Stimulated activated CD4-positive, alpha-beta T cell treated with anti-CD3 and anti-CD28 coated beads, Interleukin-1b, Interleukin-23, amount 100 ng/mL, for 24 hours (primary cell): ENCODE data around the gene ARMH3.
"Not testable (repeated sequence)": the region's sequence is repeated elsewhere in the genome, so short reads cannot be mapped to it uniquely, and the experiment has no call there.

Experiments used
- DNase-seq, 4 experiments: peaks; one replicate each; pipeline ENCODE4 v3.0.0-alpha.2; 2020; ENCODE audit warnings: low read depth in 4 of 4, low spot score in 1 of 4

ARMH3 gene

DNA sequence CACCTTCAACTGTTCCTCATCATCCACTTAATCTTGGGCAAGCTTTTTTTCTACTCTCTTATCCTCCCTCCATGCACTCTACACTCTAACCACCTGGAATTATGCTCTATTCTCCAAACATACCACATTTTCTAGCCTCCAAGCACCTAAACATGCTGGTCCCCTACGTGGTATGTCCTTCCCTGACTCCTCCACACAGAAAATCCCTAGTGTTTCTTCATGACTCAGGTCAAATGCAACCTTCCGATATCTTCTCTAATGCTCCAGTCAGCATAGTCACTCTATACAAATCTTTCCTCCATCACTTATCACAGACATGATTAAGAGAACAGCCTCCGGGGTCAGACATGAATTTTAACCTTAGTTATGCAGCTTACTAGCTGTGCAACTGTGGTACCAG, 68.8 kb downstream of the ARMH3 start:
- DNase-seq = no peak

DNA sequence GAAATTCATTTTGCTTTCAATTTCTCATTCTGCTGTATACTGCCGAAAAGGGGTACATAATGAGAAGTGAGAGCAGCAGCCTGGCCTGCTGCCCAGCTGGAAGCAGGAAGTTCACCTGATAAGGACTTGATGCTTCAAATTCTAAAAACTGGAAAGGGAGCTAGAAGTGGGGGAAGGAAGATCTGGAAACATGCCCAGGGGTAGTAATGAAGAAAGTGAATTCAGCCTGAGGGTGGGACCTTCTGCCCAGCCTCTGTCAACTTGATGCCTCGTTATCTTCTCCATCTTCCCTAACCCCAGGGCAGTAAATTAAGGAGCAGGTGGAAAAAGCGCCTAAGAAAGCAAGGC, 69.4 kb downstream of the ARMH3 start:
- DNase-seq = no peak

DNA sequence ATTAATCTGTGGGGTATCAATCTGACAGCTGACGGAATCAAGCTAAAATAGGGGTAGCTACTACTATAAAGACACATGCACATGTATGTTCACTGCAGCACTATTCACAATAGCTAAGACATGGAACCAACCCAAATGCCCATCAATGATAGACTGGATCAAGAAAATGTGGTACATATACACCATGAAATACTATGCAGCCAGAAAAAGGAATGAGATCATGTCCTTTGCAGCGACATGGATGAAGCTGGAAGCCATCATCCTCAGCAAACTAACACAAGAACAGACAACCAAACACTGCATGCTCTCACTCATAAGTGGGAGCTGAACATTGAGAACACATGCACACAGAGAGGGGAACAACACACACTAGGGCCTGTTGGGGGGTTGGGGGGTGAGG, 75.3 kb downstream of the ARMH3 start:
- not testable (repeated sequence) for DNase-seq

GRCh38 chr10:101974091-101974971, 81.6 kb downstream of the ARMH3 start:
- DNase-seq = no peak

DNA sequence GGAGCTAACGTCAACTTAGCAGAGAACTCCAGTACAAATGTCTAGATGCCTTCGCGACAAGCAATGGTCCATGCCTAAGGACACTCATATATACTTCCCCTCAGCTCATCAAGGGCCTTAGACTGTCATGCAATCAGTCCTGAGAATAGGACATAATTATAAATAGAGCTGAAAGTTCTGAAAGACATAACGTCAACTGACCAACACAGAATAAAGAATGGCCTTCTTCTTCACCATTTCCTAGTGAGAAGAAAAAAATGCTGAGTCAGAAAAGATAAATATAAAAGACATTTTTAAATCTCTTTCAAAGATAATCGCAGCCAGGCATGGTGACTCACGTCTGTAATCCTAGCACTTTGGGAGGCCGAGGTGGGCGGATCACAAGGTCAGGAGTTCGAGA, 83.2 kb downstream of the ARMH3 start:
- DNase-seq = no peak

DNA sequence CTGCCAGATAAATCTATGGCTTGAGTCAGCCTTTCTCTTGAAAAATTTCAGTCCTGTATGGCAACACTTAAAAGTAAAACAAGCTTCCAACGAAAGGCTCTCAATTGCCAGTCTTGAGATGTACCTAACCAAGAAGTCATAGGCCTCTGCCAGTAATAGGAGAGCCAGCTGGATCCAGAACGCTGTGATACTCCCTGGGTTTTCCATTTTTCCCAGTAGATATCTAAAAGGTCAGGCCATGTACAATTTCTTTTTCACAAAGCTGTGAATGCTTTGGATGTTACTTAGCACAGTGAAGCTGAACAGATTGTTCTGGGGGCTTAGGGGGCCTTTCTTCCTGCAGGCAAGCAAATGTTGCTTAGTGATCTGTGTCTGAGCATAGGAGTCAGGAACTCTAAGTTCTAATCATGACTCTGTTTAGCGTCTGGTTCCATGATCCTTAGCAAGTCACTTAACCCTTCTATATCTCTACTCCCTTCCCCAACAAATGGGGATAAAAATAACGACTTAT, 86.5 kb downstream of the ARMH3 start:
- no peak for DNase-seq

DNA sequence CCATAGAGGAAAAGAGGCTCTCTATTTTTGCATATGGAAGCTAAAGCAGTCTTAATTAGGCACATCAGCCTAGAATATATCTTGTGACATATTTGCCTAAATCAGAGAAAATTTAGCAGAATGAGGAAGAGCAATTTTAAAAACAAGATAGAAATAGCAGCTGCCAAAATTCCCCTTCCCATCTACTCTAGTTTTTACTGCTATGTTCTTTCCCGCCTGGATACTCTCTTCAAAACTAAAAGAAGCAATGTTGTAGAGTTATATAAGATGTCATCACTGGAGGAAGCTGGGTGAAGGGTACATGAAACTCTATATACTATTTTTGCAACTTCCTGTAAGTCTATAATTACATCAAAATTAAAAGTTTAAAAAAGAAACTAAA, 87.0 kb downstream of the ARMH3 start:
- DNase-seq = no peak

- DNase-seq = no peak
Observed at GRCh38 chr10:101968286-101968939, 87.6 kb downstream of the ARMH3 start.

- no peak for DNase-seq
Observed at GRCh38 chr10:101967713-101968112, 88.3 kb downstream of the ARMH3 start.

DNA sequence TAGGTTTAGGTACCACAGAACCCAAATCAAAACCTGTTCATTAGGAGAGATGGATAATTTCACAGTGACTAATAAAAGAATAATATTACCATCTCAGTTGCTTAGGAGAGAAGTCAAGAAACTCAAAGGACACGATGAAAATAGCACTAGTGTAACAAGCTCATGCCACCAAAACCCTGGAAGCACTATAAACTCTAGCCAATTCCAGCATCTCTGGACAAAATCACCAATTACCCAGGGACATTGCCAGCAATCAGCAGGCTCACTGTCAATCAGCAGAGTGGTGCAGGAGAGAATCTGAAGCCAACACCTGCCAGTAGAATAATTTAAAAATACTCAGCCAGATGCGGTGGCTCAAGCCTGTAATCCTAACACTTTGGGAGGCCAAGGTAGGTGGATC, 88.9 kb downstream of the ARMH3 start:
- no peak for DNase-seq

DNA sequence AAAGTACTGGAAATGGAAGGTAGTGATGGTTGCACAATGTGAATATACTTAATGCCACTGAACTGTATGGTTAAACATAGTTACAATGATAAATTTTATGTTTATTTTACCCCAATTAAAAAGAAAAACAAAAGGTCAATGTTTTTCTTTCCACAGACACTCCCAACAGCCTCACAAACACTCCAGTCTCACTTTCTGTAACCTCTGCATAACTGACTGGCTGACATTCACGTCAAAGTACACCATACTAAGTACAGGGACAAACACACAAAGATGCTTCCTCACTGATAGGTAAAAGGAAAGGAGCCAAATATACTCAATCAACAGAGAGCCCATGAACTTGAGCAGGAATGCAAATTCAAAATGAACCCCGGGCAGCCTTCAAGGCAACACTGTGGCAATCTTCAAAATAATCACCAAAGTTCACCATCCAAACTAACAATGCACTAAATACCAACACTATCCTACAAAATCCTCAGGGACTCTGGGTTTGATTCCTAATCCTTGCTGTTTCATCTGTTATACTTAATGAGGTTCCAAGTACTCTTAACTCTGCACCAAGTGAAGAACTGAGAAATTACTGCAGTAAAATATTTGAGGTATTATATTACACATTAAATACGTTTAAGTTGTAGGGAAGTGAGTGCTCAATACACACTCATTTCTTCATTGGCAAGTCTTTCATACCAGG, 90.8 kb downstream of the ARMH3 start:
- no peak for DNase-seq

- no peak for DNase-seq
Observed at GRCh38 chr10:101961591-101962498, 94.1 kb downstream of the ARMH3 start.

GRCh38 chr10:101960879-101961395, 95.0 kb downstream of the ARMH3 start:
- DNase-seq = no peak

- no peak for DNase-seq
Observed at GRCh38 chr10:101959346-101959916, 96.5 kb downstream of the ARMH3 start.

GRCh38 chr10:101958691-101959090, 97.3 kb downstream of the ARMH3 start:
- DNase-seq = no peak

DNA sequence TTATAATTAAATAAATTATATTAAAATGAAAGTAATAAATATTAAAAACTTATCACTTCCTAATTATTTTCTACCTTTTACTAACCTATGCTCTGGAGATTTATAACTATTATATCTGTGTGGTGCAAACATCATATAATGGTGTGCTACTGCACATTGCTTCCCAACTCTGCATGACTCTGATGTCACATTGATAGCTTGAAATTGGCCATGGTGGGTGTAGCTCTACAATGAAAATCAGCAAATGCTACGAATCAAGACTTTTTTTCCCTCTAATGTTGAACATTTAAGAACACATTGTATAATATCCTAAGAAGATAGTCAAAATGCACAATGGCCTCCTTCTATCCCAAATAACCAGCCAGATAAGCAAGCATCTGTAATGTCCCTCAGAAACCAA, 99.1 kb downstream of the ARMH3 start:
- DNase-seq = no peak

- DNase-seq = no peak
Observed at GRCh38 chr10:101956117-101956516, 99.9 kb downstream of the ARMH3 start.

DNA sequence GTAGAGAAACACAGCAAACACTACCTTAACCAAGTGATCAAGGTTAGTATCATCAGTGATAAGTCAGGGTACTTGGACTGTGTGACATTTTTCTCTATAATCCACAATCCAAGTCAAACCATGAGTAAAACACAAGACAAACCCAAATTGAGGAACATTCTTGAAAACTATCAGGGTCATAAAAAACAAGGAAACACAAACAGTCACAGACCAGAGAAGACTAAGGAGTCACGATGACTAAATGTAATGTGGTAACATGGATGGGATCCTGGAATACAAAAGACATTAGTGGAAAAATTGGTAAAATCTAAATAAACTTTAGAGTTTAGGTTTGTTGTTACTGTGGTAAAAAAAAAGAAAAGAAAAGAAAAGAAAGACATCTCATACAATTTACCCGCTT, 103.8 kb downstream of the ARMH3 start:
- DNase-seq = no peak

- no peak for DNase-seq
Observed at GRCh38 chr10:101950213-101950612, 105.8 kb downstream of the ARMH3 start.

GRCh38 chr10:101941871-101942270, 114.1 kb downstream of the ARMH3 start:
- DNase-seq = no peak
